GM12865 (cell line): ENCODE measurements around the gene PPFIA1.

ENCODE experiments used
- DNase-seq: peaks from one replicate; pipeline ENCODE4 v3.0.0; 2010; ENCODE audit warnings: low read depth
- H3K4me3 ChIP-seq: 2 replicates; pipeline ENCODE4 v1.5.1; 2011; ENCODE audit warnings: mild to moderate bottlenecking, low read depth, low read length, control low read depth
- TF ChIP-seq, protein P1 (sequence below): IDR thresholded peaks from 2 replicates; pipeline ENCODE4 v1.5.1; 2011; ENCODE audit warnings: low read length, control low read depth, low read depth, inconsistent platforms; ENCODE audit not compliant: insufficient read depth; ENCODE audit errors: missing control alignments

The PPFIA1 gene

GRCh38 chr11:70415642-70416395 is 145.3 kb downstream of the PPFIA1 start:
- H3K4me3 ChIP-seq: no peak overlapping the region
- TF ChIP-seq, protein P1, sequence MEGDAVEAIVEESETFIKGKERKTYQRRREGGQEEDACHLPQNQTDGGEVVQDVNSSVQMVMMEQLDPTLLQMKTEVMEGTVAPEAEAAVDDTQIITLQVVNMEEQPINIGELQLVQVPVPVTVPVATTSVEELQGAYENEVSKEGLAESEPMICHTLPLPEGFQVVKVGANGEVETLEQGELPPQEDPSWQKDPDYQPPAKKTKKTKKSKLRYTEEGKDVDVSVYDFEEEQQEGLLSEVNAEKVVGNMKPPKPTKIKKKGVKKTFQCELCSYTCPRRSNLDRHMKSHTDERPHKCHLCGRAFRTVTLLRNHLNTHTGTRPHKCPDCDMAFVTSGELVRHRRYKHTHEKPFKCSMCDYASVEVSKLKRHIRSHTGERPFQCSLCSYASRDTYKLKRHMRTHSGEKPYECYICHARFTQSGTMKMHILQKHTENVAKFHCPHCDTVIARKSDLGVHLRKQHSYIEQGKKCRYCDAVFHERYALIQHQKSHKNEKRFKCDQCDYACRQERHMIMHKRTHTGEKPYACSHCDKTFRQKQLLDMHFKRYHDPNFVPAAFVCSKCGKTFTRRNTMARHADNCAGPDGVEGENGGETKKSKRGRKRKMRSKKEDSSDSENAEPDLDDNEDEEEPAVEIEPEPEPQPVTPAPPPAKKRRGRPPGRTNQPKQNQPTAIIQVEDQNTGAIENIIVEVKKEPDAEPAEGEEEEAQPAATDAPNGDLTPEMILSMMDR: no peak
- no peak for DNase-seq

DNA sequence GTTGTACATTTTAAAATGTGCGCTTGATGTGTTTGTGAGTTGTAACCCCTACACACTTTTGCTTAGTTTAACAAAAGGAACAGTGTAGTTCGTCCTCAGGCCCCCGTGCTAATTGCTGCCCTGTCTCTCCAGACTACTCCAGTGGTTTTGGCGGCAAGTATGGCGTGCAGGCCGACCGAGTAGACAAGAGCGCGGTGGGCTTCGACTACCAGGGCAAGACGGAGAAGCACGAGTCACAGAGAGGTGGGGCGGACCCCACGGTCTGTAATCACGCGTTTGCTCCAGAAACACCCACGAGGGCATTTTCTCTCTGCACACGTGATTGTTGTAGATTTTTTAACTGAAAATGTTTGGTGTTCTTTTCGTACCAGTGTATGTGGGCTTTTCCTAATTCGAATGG is 146.4 kb downstream of the PPFIA1 start:
- H3K4me3 ChIP-seq: no peak overlapping the region
- DNase-seq: no peak
- TF ChIP-seq, protein P1: no peak

DNA sequence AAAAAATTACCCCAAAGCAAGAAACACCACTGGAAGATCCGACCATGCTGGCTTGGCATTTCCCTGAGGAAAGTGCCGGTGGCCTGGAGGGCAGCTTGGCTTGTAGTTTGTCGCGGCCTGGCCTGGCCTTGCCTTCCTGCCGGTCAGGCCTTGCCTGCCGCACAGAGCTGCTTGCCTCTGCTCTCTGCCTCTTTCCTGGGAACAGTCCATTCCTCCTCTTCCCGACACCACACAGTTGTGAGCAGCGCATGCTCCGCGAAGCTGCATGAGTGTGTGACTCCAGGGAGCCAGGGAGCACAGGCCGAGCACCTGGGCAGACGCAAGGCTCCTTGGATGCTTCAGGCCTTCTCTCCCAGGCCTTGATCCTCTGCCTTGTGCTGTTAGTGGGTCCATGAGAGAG is 147.6 kb downstream of the PPFIA1 start:
- H3K4me3 ChIP-seq: no peak overlapping the region
- TF ChIP-seq, protein P1: no peak

DNA sequence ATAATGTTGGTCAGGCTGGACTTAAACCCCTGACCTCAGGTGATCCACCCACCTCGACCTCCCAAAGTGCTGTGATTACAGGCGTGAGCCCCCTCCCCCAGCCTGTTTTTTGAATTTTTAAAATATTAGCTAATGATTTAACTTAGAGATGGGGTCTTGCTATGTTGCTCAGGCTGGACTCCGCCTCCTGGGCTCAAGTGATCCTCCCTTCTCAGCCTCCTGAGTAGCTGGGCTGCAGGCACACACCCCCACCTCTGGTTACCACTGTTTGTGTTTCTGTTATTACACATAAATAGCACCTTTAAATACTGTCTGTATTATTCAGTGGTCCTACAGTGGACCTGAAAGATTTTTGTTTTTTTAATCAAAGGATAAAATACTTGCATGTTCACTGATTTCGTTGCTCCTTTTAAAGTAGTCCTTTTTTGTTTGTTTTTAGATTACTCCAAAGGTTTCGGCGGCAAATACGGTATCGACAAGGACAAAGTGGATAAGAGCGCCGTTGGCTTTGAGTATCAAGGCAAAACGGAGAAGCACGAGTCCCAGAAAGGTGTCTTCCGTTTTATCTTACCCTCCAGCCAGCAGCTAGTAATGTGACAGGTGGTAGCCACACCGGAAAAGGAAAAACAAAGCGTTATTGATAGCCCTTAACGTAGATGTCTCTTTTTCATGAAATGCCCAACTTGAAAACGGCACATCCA is 149.0 kb downstream of the PPFIA1 start:
- no peak for DNase-seq
- TF ChIP-seq, protein P1: no peak
- H3K4me3 ChIP-seq: no peak overlapping the region

More for the DNA sequence above, 147.6 kb downstream of the PPFIA1 start:
- no peak for DNase-seq

- no peak overlapping the region for H3K4me3 ChIP-seq
- DNase-seq: no peak
- TF ChIP-seq, protein P1: no peak
Observed at GRCh38 chr11:70420008-70420464, 149.5 kb downstream of the PPFIA1 start.

DNA sequence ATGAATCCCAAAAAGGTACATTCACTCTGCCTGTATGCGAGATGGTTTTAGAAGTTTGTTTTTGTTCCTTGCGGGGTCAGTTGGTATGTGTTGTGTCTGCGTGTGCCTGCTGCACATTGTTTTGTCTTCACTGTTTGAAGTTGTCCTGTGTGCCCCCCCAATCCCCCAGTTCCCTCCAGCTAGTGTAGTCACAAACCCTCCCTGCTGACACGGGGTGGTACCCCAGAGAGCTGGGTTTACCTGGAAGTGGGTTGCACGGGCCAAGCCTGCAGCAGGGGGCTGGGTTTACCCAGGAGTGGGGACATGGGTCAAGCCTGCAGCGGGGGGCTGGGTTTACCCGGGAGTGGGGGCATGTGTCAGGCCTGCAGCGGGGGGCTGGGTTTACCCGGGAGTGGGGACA is 150.0 kb downstream of the PPFIA1 start:
- H3K4me3 ChIP-seq: no peak overlapping the region
- TF ChIP-seq, protein P1: no peak
- no peak for DNase-seq

DNA sequence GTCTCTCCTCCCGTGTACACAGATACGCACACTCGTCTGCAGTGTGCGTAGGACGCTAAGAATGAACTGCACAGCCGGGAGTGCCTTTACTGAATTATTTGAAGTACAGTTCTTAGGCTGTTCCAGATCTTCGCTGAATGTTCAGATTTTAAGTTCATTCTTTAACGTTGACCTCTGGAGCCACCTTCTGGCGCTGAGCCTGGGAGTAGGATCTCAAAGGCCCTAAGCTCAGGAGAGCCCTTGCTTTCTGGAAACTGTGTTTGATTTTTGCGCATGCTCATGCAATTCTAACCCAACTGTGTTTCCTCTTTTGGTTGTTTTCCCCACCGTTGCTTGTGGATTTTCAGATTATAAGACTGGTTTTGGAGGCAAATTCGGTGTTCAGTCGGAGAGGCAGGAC is 150.6 kb downstream of the PPFIA1 start:
- no peak for DNase-seq
- TF ChIP-seq, protein P1: no peak
- no peak overlapping the region for H3K4me3 ChIP-seq
